OCI-LY7 (cell line): ENCODE measurements around the gene CCDC172.

Source experiments
- EZH2phosphoT487 ChIP-seq: fragments of 200-600 bp; sonication (generic); IDR thresholded peaks from 2 replicates; pipeline ENCODE4 v1.6.1; 2018; ENCODE audit warnings: low read depth, borderline replicate concordance, mild to moderate bottlenecking, mixed run types, antibody characterized with exemption, low read length, moderate library complexity, mixed read lengths
- TF ChIP-seq, protein P1 (sequence below): fragments of 200-600 bp; sonication (generic); conservative IDR thresholded peaks from 2 replicates; pipeline ENCODE4 v1.5.1; 2014; ENCODE audit warnings: mild to moderate bottlenecking, antibody characterized with exemption, low read length, moderate library complexity, mixed read lengths

DNA sequence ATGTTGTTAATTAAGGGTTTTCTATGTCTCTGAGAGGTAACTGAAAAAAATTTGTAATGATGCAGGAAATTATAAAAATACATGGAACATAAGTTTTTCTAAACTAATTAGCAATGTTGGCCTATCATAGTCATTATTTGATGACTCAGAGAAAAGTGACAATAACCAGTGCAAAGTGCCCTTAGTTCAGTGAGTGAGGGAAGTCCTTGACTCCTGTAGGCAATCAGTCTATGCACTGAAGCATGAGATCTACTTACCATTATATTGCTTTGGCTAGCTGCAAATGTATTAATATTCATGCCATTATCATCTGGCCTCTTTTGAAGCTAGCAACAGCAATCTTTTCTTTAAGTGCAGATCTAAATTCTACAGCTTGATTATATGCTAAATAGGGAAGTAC is 40.6 kb downstream of the CCDC172 start:
- TF ChIP-seq, protein P1, sequence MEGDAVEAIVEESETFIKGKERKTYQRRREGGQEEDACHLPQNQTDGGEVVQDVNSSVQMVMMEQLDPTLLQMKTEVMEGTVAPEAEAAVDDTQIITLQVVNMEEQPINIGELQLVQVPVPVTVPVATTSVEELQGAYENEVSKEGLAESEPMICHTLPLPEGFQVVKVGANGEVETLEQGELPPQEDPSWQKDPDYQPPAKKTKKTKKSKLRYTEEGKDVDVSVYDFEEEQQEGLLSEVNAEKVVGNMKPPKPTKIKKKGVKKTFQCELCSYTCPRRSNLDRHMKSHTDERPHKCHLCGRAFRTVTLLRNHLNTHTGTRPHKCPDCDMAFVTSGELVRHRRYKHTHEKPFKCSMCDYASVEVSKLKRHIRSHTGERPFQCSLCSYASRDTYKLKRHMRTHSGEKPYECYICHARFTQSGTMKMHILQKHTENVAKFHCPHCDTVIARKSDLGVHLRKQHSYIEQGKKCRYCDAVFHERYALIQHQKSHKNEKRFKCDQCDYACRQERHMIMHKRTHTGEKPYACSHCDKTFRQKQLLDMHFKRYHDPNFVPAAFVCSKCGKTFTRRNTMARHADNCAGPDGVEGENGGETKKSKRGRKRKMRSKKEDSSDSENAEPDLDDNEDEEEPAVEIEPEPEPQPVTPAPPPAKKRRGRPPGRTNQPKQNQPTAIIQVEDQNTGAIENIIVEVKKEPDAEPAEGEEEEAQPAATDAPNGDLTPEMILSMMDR = no peak
- no peak for TF ChIP-seq EZH2phosphoT487
